HG03066 (cell line): ENCODE measurements around the gene WWOX.

ENCODE experiments used
- ATAC-seq: cut with Tn5 transposase; IDR thresholded peaks from one replicate; pipeline ENCODE4 v1.9.1; 2021; ENCODE audit warnings: low read depth; ENCODE audit not compliant: unreplicated experiment

WWOX gene

DNA sequence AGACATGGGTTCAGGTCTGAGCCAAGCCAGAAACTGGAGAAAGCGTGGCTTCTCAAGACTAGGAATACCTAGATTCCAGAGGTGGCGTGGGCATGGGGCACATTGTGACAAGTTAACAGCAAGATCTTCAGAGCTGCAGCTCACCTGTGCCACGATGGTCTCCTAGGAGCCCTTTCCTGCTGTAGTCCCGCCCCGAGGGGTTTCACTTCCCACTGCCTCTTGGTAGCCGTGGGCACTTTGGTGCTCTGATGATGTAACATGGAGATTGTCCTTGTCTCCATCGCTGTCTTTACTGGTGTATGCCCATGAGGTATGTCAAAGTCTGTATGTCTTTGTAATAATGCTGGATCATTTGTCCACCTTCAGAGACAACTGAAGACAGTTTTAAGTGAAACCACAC, 89.7 kb downstream of the WWOX start:
- no peak for ATAC-seq

DNA sequence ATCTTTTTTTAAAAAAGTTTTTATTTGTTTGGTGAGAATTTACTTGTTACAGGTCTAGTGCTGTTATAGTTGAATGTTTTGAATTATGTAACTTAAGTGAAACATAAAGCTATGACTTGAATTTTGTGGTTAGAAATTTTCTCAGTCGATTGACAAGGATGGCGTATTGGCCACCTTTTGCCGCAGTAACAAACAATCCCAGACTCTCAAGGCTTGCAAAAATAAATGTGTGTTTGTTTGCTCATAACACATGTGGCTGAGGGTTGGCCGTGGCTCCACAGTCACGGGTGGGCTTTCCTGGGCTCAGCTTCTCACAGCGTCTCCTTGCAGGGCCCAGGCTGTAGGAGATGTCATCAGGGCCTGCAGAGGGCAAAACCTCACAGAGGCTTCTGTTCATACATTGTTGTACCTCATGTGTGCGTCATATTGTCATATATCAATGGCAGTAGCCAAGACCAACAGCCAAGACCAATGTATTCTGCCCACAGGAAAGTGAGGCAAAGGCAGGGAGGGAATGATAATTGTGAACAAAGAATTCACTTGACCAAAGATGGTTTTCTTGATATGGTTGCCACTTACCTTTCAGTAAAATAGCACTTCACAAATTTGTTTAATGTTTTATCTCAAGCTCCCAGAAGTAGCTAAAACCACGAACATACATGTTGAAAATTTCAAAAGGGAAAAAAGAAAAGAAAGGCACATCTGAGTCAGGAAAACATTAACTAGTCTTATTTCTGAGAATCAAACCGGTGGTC, 93.5 kb downstream of the WWOX start:
- no peak for ATAC-seq

DNA sequence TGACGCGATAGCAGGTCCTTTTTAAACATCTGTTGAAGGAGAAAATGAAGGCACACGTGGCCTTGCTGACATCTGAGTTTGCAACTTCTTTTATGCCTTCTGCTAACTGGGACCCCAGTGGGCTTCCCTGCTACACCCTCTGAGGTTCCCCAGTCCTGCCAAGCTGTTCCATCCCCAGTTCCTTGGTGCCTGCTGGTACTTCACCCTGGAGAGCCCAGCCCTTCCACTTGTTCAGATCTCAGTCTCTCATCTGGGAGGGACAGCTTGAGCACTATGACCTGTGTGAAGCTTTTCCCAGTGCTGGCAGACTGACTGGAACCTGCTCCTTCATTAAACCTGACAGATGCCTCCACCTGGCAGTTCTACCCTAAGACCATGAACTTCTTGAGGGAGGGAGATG, 95.5 kb downstream of the WWOX start:
- no peak for ATAC-seq

DNA sequence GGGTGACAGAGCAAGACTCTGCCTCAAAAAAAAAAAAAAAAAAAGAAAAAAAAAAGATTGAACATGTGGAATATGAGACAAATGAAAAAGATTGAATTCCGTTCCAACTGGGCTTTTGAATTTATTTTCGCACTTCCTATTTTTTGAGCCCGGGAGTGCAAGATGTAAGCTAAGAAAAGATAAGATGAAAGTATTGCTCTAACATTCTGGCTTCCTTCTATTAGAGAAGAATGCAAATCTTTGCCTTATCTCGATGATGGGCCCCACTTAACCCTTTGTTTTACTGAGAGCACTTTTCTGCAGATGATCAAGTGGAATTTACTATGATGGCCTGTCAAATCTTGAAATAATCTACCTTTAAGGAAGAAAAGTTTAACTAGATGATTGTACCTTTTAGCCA, 96.3 kb downstream of the WWOX start:
- ATAC-seq = no peak

DNA sequence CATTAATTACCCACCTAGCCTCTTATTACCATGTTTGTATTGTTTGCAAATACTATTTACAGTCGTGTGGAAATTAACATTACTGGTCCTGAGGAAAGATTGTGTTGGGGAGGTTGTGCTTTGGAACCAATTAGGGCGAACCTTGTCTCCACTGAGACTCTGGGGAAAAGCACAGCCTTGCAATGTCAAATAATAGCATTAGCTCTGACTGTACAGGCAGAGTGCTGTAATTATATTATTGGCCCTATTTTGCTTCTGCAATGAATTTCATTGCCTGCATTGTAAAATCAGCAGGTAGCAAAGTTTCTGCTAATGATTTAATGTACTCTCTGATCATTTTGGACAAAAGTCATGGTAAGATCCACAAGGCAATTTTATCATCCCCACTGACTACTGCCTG, 97.0 kb downstream of the WWOX start:
- ATAC-seq = no peak

DNA sequence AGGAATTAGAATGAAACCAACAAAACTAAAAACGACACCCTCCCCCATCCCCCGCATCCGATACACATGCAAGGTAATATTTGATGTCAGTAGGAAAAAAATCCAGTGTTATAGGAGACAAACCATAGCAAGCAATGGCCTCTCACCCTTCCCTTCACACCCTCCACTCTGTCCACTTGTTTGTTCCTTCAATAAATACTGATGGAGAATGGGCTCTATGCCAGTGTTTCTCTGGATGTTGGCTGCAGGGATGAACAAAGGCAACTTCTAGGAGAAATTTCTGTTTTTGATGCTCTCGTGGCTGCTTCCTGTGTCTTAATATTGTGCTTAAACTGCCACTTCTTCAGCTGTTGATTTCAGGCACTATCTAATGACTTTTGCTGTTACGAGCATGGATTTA, 98.8 kb downstream of the WWOX start:
- no peak for ATAC-seq

DNA sequence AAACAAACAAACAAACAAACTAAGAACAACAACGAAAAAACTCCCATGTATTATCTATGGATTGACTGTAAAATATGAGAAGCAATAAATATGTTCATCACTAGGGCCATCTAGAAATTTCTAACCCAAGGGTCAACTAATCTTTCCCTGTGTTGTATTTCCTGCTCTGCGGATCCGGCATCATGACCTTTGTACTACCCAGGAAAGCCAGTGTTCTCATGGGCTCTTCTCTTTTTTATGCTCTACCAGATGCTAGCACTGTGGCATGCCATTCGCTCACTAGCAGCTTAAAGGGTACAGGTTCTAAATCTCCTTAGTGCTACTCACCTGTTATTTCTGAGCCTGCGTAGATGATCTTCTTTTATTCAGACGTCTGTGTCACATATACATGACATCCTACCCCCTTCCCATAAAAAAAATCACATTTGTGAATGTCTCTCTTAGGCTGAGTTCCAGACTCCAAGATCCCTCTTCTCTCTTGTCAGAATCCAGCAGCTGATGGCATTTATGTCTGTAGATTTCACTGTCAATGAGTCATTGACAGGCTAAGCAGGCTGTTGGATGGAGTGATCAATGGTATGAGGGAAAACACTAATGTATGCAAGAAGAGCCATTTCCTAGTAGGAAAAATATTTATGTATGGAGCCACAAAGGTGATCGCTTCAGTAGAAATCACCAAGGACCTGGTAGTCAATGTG, 100.0 kb downstream of the WWOX start:
- ATAC-seq = no peak

DNA sequence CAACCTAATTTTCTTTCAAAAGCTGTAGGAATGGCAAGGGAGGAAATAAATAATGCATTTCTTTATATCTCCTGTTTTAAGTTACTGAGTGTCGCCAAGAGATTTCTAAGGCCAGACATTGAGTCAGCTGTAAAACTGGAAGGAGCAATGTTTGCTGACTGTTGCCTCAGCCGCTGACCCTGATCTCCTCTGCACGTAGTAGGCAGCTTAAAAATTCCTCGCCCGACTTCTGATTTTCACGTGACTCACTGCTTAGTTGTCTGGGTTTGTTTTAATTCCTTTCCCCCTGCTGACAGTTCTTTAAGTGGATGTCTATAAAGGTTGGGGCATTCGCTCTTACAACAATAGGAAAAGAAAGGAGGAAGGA, 100.6 kb downstream of the WWOX start:
- ATAC-seq = no peak

DNA sequence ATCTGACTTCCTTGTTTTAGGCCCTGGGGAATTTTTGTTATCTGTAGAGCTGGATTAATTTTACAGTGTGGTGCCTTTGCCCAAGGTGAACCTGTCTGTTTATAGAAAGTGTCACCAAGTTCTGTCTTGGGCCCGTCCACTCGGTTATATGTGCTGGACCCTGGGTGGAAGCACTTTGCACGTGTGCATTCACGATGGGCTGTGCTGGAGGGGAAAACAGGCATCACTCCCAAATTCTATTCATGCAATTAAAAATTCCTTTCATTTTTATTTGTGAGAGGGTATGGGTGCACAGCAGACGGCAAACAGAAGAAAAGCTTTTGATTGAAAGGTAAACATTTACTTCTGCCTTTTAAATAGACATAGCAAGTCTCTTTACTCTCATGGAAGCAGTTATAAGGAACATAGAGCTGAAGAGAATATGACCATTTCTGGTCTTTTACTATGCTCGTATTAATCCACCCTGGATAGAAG, 101.2 kb downstream of the WWOX start:
- ATAC-seq = no peak

DNA sequence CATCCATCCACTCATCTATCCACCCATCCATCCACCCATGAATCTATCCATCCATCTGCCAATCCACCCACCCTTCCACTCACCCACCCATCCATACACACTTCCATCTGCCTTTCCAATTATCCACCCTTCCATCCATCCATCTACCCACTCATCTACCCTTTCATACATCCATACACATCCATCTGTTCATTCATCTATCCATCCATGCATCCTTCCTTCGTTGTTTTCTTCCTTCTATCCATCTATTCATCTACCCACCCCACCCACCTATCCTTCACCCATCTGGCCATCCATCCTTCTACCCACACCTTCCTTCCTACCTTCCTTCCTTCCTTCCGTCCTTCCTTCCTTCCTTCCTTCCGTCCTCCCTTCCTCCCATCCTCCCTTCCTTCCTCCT, 106.1 kb downstream of the WWOX start:
- ATAC-seq = no peak

DNA sequence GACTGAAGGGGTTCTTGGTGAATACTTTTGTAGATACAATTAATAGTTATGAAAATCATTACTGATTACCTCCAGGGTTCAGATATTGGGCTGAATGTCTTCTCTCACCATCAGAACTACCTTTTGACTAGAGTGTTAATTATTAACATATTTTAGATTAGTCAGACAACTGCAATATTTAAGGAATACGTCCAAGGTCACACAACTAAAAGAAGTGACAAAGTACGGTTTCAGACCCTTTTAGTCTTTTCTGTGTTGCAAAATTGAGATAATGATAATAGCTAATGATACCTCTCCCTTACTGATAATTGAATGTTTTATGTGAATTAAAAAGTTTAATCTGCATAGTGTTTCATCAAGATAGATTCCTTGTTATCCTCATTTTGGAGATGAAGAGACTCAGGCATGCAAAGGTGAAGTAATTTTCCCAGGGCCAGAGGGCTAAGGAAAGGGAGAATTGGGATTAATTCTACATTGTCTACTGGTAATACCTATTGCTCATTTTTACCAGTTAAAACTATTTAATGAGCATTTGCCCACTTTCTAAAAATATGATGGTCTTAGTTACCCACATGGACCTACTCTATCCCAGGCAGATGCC, 107.3 kb downstream of the WWOX start:
- ATAC-seq = no peak

DNA sequence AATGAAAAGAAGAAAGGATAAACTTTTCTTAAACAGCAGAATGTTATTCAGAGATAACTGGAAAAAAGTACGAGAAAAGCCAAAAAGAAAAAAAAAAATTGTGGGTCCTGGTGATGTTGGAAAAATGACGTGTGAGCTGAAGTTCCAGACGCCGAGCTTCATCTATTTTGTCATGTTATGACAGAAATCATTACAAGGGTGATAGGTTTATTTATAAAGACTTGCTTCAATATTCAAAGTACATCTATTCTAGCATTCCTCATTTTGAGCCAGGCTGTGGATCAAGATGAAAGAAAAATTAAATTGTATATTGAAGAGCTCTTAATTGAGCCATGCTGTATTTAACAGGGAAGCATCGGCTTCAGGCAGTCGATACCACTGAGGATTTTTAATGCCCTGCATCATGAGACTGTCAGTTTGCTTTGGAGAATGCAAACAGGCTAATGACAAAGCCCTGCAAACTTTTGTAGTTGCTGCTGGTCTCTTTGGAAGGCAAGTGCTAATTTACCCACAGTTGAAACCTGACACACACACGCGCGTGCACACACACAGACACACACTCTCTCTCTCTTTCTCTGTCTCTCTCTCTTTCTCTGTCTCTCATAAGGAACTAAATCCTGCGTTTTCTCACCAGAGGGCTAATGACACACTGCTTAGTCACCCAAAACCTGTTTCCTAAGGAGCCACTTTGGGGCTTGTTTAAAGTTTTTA, 110.7 kb downstream of the WWOX start:
- ATAC-seq = no peak

DNA sequence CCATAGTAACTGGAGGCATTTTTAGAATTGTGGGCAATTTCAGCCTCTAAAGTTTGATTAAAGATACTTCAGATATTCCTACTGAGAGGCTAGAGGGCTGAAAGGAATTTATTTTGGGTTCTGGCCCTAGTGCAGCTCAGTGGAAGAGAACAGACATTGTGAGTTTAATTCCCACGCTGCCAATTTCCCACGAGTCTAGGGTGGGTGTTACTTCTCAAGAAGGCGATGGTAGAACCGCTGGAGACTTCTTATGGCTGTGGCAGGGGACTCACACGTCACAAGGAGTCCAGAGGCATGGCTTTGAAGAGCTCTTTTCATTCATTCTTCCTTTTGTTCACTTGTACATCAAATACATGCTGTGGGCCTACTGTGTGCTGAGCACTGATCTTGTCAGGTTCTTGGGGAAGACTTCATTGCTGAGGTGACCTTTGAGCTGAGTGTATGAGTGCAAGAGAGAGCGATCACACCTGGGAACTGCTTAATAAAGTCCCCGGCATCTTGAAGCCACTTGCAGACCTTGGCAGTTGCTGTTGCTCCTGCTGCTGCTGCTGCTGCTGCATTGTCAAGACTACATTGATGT, 111.7 kb downstream of the WWOX start:
- ATAC-seq = no peak

DNA sequence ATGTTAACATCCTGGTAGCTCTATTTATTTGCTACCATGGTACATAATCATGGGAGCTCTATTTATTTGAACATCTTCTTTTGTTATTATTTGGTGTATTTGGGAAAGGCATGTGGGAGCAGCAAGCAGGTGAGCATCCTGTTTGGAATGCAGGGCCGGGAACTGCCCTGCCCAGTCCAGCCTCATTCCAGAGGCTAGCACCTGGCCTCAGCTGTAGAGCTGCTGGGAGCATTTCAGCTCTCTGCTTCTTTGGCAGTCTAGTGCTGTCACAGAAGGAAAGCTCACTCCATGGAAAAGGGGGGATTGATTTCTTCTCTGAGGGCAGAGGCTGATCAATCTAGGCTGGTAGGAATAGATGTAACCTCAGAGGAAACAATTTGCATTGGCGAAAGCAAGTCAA, 112.5 kb downstream of the WWOX start:
- ATAC-seq = no peak

DNA sequence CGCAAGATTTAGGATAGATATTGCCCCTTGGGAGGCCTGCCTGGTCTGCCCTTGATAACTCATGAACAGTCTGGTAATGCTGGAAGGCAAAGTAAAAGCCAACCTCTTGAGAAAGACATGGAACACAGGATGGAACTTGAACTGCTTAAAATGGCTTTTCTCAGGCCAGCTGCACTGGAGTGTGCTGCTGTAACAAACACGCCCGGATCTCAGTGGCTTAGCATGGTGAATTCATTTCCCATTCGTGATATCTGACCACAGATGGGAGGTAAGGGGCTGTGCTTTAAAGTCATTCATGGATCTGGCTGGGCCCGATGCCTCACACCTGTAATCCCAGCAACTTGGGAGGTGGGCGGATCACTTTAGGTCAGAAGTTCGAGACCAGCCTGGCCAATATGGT, 113.2 kb downstream of the WWOX start:
- ATAC-seq = no peak

DNA sequence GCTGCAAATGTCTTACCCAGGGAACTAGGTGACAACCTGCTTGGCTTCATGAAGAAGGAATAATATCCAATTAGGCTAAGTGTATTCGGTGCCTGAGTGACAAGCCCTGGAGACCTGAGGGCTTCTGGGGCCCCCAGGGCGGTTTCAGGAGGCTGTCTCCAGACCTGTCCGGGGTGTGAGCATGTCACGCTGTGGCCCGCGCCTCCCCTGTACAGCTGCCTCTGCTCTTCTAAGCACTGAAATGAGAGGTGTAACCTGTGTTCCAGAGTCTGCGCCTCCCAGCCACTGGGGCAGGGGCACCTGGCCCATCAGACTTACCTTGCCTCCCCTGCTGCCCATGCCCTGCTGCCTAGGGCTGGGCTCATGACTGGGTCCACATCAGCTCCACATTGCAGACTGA, 114.3 kb downstream of the WWOX start:
- no peak for ATAC-seq

DNA sequence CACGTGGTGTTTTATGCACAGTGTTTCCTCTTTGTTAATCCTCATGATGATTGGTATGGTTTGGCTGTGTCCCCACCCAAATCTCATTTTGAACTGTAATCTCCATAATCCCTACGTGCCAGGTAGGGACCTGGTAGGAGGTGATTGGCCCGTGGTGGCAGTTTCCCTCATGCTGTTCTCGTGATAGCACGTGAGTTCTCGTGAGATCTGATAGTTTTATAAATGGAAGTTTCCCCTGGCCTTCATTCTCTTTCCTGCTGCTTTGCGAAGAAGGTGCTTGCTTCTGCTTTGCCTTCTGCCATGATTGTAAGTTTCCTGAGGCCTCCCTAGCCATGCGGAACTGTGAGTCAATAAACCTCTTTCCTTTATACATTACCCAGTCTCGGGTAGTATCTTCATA, 115.8 kb downstream of the WWOX start:
- ATAC-seq = no peak

DNA sequence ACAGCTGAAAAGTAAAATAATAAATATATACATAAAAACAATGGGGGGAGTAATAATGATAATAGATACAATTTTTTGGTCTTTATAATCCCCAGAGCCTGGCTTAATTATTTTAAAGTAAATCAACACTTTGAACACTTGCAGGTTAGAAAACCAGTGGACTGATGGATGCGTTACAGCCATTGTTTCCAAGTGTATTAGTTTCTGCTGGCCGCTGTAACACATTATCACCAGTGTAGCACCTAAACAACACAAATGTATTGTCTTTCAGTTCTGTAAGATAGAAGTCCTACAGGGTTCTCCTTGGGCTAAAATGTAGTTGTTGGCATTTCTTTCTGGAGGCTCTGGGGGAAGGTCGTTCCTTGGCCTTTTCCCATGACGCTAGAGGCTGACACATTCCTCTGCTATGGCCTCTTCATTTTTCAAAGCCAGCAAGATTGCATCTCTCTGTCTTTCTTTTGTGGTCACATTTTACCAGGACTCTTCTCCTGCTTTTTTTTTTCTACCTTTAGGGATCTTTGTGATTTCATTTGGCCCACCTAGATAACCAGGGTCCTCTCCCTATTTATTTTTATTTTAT, 116.8 kb downstream of the WWOX start:
- no peak for ATAC-seq

DNA sequence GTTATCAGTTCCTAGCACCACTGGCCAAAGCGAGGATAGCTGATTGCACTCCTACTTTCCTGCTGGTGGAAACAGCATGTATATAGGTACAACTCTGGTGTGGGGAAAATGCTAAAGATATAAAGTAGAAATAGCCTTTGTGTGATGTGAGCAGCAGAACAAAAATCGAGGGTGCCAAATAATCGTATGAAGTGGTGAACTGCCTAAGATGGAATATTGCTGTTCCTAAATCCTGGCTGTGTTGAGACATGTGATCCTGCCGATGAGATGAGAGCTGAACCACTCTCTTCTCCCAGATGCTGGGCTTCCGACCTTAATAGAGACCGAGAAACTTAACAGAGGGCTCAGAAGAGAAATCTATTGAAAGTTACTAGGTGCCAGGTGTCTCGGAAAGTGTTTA, 117.8 kb downstream of the WWOX start:
- ATAC-seq = no peak

DNA sequence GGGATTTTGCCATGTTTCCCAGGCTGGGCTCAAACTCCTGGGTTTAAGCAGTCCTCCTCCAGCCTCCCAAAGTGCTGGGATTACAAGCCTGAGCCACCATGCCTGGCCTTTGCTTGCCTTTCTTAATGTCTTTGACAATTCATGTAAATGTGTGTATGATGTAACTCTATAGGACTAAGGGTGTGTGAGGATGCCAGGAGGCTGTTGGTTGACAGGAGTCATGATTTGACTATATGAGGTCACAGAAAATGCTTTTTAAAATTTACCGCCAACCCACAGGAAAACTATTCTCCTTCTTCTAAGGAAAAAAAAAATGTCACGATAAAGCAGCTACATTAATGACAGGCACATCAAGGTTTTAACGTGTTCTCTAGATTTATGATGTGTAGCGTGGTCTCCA, 118.8 kb downstream of the WWOX start:
- ATAC-seq = no peak
